Hematopoietic multipotent progenitor cell treated with erythropoietin and hydrocortisone succinate and interleukin-3 and kit ligand, for 8 days (in vitro differentiated cells): ENCODE measurements around the gene GNL3L.
"Not testable (repeated sequence)": the region's sequence is repeated elsewhere in the genome, so short reads cannot be mapped to it uniquely, and the experiment has no call there.

Experiments
- DNase-seq: peaks from one replicate; pipeline ENCODE4 v3.0.0-alpha.2; 2015

The GNL3L gene, protein sequence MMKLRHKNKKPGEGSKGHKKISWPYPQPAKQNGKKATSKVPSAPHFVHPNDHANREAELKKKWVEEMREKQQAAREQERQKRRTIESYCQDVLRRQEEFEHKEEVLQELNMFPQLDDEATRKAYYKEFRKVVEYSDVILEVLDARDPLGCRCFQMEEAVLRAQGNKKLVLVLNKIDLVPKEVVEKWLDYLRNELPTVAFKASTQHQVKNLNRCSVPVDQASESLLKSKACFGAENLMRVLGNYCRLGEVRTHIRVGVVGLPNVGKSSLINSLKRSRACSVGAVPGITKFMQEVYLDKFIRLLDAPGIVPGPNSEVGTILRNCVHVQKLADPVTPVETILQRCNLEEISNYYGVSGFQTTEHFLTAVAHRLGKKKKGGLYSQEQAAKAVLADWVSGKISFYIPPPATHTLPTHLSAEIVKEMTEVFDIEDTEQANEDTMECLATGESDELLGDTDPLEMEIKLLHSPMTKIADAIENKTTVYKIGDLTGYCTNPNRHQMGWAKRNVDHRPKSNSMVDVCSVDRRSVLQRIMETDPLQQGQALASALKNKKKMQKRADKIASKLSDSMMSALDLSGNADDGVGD

DNA sequence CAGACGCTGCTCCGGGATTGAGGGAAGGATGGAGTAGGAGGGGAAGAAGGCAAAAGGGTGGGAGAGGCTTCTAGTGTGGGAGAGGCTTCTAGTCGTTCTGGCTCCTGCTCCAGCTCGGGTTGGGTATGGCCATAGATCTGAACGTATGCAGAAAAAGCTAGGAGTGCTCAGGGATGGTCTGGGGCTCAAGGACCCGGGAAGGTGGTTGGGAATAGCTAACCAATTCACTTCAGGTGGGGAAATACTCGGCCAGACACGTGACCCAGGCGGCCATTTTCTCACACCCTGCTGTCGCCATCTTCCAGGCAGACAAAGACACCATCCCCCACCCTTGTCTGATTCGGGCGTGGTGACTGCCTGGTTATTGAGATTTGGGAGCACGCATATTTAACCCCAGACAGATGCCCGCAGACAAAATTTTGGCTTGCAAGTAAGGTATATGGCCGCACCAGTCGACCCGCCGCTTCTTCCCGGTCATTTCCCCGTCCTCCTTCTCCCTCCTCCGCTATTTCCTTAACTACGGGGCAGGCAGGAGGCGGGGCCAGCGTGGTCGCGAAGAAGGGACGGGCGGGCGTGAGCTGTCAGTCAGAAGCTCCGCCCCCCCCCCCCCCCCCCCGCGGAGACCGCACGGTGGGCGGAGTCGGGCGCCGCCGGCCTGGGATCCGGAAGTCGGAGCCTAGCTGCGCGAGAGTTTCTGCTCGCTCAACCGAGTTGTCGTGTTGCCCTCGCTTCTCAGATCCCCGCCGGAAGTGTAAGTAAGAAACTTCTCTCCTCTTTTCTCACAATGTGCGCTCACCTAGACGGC lies at the start of gene GNL3L:
TSS of gene GNL3L (plus strand) at position 668 of the 805 bp plus-strand sequence. CDS start 2,348 bp downstream, outside the sequence.
- peak; percentile 84 for DNase-seq

DNA sequence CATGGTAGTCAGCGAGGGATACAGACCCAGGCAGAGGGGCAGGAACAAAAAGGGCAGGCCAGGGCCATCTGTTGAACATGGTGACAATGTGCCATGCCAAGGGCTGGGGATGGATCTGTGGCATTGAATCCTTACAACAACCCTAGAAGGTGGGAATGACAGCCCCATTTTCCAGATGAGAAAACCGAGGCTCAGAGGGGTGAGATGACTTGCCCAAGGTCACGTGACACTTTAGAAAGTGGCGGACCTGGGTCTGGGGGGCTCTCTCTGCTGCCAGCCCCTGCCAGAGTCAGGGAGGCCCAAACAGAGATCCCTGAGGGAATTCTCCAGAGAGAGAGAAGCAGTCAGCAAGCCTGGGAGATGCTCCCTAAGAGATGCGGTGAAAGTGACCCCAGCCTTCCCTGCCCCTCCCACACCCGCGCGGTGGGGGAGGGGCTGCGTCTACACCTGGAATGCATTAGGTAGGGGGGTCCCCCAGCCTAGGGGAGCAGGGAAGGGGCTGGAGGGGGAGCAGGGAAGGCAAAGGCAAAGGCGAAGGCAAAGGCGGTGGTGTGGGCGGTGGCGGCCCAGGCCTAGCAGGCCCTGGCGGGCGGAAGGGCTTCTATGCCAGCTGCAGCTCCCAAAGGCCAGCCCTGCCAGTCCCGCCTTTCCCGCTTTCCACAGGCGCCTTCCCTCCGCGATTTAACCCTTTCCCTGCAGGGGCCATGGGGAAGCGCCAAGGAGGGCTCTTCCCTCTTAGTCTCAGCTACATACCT lies 47.0 kb upstream of the GNL3L start:
- no peak for DNase-seq

DNA sequence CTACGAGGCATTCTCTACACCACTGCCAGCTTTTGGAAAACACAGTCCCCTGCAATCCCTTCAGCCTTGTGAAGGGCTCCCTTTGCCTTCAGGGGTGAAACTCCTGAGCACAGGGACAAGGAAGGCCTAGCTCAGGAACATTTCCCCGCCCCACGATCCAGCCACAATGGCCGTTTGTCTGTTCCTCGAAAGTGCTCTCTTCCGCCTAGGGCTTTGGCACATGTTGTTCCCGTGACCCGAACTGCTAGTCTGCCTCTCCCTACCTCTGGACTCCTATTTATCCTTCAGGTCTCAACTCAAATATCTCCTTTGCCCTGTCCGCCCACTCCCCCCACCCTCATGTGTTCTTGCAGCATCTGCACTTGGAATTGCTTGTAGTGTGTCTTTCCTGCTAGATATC lies 46.1 kb upstream of the GNL3L start:
- no peak for DNase-seq

DNA sequence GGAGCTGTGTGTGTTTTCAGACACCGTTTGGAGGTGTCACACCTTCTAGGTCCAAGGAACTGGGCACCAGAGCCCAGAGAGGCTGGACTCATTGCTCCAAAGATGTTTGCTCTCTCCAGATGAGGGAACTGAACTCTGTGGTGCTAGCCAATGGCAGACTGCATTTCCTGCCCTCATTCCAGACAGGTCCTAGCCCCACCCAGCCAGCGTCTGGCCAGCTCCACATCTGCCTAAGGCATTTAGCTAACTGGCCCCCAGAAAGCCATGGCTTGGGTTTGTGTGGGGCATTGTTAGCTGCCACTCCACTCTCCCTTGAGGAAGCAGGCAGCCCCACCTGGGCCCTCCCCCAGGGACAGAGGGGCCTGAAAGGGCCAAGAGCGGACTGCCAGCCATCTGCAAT lies 45.4 kb upstream of the GNL3L start:
- DNase-seq: no peak

DNA sequence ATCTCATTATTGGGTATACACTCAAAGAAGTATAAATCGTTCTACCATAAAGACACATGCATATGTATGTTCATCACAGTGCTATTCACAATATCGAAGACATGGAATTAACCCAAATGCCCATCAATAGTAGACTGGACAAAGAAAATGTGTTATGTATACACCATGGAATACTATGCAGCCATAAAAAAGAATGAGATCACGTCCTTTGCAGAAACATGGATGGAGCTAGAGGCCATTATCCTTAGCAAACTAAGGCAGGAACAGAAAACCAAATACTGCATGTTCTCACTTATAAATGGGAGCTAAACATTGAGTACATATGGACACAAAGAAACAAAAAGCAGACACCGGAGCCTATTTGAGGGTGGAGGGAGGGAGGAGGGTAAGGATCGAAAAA lies 40.2 kb upstream of the GNL3L start:
- DNase-seq: not testable (repeated sequence)

DNA sequence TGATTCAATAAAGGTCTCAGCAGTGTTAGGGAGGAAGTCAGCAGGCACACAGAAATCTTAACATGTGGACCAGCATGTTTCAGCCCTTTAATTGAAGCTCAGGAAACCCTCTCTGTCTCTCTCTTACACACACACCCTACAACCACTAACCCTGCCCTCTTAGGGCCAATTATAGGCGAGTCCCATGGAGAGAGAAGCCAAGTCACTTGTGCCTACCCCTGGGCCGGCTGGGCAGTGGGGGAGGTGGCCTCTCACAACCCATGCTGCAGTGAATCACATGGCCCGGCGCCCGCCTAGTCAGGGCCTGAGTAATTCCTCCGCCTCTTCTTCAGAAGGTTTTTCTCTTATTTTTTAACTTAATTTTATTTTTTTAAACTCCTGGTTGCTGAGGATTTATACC lies 37.7 kb upstream of the GNL3L start:
- DNase-seq: no peak

DNA sequence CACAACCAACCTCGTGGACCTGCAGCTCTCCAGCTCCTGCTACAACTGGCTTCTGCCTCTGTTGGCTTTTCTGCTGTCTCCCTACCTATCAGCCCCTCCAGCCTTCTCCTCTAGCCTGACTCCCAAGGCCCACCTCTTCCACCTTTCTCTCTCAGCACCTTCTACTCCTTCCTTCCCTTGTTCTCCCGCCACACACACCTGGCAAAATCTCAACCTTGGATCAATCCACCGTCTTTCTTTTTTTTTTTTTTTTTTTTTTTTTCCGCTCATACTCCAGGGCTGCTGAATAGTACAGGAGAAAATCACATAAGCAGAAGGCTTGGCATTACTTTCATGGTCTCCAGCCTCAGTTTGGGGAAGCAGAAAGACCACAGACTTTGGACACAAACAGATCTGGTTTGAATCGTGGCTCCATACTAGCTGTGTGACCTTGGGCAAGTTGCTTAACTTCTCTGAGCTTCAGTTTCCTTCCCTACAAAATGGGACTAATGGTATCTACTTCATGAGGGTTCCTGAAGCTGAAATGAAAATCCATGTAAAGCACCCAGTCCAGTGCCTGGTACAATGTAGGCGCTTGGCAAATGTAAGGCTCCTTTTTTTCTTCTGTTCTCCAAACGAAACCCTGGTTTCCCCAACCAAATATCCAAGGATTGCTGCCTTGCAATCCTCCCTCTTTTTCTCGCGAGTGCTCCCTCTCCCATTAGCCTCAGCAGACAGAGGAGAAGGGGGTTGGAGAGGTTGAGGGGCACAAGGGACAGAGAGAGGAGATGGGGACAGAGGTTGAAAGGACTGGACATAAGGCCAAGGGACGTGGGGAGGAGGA lies 35.6 kb upstream of the GNL3L start:
- no peak for DNase-seq

DNA sequence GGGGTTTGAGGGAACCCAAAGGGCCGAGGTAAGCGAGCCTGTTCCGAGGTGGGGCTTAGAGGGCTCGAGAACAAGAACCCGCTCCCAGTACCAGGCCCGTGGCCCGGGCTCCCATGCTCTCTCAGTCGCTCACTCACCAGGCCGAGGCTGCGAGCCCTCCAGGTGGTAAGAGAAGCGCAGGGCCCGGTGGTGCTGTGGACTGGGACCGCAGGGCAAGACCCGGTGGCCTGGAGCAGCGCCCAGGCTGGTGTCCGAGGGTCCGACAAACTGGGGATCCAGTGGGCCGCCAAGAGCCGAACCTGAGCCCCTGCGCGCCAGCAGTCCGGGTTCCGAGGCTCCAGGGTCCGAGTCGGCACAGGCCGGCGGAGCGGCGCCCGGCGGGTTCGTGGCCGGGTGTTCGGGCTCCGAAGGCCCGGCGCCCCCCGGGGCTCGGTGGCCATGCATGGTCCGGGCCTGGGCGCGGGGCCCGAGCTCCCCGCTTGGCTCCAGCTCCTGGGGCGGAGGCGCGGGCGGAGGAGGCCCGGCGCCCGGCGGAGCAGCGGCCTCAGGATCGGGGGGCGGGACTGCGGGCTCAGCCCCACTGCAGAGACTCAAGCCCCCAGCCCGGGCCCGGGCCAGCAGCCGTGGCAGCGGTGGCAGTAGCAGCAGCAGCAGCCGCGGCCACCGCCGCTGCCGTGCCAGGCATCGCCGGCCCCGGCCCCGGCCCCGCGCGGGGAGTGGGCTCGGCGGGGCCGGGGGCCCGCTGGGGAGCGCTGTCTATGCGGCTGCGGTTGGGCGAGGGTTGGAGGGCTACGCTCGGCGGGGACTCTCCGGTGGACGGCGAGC lies 34.8 kb upstream of the GNL3L start:
- no peak for DNase-seq

DNA sequence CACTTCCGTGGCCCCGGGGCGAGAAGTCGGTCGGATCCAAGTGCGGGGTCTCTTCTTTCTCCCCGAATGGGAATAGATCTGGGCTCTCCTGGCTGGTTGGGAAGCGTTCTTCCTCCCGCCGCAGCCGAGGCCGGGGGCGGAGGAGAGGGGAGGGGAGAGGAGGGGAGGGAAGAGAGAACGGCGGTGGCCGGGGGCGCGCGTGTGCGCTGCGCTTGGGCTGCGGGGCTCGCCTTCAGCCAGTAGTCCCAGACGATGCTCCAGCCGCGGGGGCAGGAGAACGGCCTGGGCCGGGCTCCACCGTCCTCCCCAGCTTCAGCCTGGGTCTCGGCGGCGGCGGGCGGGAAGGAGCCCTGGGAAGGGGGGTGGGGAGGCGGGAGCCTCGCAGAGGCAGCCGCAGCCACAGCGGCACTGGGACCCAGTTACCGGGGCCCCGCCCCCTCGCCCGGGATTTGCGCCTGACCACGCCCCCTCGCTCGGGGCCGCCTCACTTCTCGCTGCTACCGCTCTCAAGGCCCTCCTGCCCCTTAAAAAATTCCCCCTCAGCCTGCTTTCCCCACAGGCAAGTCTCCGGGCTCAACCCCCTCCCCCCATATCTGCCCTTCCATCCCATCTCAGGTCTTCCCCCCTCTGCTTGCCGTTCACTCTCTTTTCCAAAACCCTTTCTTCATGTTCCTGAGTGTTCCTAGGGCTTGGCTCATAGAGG lies 34.1 kb upstream of the GNL3L start, which contains the start of gene FGD1:
TSS of gene FGD1 (minus strand) at position 421 of the 703 bp plus-strand sequence. CDS start 802 bp downstream, outside the sequence.
- DNase-seq: no peak

DNA sequence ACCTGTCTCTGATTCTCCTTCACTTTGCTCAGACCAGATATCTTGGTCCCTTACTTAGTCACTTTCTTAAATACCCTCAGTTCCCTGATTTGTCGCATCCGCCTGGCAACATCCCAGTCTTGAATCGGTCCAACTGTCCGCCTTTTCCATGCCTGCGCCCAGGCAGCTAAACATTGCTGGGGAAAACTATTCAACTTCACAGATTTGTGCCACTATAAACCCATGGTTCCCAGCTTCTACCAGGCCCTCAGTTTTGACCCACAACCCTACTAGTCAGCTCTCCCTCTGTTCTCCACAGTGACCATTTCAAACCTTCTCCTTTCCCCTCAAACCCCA lies 33.5 kb upstream of the GNL3L start:
- DNase-seq: no peak

DNA sequence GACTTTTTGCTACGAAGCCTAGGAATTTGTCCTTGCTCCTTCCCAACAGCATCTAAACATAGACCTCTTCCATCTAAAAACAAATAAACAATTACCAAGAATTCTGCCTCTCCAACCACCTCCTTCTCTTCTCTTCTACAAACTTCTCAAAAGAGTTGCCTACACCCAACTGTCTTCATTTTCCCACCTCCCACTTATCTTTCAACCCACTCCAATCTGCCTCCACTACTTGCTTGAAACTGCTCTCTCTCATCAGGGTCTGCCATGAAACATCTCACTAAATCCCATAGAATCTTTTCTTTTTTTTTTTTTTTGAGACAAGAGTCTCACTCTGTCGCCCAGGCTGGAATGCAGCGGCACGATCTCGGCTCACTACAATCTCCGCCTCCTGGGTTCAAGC lies 33.1 kb upstream of the GNL3L start:
- DNase-seq: no peak

DNA sequence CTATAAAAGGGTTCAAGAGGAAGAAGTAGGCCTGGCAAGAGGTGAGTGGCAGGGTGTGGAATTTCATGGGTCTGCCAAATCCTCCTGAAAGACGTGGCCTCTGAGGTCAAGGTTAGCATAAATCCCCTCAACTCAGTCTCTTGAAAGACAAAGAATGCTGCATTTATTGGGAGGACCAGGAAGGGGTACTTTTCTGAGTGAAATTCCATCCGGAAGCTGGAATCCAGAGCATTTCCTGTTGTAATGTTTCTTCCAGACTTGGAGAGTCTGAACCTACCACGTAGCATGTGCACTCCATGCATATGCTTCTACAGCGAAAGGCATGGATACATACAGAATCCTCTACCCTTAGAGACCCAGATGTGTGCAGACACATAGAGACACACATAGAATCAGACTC lies 20.6 kb upstream of the GNL3L start:
- DNase-seq: no peak

DNA sequence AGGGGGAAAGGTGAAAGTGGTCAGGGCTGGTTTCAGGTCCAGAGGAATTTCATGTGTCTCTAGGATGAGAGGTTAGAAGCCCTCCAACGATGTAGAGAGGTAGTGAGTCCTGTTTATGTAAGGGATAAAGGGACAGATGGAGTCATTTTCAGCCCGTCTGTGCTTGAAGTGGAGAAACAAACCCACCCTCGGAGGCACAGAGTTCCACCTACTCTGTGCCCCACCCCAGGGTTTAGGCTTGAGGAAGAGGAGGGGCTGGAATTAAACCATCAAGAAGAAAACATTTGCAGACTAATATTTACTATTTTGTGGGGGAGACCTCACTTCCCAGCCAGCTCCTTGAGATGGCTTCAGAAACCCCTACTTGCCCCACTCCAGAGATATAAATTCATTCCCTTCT lies 868 bp upstream of the GNL3L start:
- DNase-seq: peak; percentile 1

DNA sequence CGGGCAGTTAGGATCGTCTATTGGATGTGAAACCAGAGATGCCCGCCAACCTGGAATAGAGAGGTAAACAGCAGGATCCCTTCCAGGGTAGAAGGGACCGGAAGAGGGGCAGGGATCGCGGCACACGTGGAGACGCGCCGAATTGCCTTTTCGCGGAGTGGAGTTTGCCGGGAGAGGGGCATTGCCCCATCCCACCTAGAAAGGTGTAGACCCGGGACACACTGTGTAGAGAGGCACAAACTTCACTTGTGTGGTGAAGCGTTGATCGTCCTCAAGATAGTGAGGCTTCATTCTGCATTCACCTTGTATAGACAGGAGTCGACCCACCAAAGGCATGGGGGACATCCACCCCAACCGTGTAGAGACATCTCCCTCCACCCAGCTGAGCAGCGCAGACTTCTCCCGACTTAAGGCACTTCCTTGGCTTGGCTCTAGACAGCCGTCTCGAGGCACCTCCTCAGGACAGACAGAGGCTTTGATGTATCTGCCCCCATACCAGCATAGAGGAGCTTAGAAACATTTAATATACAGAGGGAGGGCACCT lies 410 bp downstream of the GNL3L start:
- DNase-seq: peak; percentile 12

DNA sequence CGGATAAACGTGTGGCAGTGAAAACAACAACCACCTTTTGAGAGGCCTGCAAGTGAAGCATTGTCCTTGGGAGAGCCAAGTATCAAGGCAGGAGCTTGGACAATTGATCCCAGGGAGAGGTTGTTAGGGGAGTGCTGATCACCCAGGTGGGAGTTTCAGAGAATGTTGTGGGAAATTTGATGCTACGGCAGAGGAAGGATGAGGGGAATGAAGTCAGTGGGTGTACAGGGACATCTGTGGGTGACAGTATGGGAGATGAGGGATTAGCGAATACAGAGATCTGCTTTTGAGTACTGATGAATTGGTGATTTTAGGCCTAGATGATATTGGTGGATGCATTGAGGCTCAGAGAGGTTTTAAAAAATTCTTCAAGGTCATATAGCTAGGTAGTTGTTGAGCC lies 4.3 kb downstream of the GNL3L start:
- DNase-seq: no peak

DNA sequence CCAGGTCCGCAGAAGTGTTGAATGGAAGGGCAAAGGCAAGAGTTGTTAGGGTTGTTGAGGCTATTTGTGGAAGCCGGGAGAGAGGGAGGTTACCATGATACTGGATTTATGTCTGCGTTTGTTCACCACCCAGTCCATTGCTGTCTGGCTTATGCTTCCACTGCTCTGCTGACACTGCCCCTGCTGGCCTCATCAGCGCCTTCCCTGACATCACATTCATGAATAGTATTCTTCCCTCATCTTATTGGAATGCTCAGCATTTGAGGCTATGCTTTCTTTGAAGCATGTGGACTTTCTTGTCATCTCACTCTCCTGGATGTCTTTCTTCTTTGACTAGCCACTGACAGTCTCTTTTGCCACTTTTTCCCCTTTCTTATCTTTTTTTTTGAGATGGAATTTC lies 10.3 kb downstream of the GNL3L start:
- no peak for DNase-seq

DNA sequence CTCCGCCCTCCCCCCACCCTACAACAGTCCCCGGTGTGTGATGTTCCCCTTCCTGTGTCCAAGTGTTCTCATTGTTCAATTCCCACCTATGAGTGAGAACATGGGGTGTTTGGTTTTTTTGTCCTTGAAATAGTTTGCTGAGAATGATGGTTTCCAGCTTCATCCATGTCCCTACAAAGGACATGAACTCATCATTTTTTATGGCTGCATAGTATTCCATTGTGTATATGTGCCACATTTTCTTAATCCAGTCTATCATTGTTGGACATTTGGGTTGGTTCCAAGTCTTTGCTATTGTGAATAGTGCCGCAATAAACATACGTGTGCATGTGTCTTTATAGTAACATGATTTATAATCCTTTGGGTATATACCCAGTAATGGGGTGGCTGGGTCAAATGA lies 12.2 kb downstream of the GNL3L start:
- DNase-seq: not testable (repeated sequence)

DNA sequence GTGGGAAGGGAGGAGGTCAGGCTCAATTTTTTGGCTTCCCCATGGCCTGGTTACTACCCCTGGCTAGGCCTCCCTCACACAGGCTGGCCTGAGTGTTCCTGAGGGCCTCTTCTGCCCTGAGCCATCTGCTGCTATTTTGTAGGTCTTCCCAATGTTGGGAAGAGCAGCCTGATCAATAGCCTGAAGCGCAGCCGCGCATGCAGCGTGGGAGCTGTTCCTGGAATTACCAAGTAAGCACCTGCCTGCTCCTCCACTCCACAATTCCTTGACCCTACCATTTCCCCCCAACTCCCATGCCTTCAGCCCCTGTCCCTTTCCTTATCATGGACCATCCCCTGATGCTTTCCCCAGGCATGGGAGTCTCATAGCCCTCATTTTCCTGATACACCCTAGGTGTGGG lies 20.8 kb downstream of the GNL3L start:
- no peak for DNase-seq

DNA sequence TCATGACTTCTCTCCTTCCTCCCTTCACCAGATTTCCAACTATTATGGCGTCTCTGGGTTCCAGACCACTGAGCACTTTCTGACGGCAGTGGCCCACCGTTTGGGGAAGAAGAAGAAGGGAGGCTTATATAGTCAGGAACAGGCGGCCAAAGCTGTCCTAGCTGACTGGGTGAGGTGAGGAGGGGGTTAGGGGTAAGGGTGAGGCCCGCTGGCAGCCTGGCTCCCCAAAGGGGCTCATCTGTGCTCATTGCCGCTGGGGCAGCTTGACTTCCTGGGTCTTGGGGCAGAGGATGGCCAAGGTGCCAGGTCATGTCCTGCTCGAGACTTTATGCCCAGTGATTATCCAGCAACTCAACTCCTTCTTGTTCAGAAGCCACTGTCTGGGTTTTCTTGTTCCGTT lies 21.8 kb downstream of the GNL3L start:
- no peak for DNase-seq

DNA sequence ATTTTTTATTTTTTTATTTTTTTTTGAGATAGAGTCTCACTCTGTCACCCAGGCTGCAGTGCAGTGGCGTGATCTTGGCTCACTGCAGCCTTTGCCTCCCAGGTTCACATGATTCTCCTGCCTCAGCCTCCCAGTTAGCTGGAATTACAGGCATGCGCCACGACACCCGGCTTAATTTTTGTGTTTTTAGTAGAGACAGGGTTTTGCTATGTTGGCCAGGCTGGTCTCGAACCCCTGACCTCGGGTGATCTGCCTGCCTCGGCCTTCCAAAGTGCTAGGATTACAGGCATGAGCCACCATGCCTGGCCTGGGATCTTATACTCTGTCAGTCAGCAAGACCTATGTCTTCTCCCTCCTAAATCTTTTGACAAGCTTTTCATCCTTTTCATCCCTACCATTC lies 25.0 kb downstream of the GNL3L start:
- not testable (repeated sequence) for DNase-seq
